HG03521 (cell line): ENCODE measurements around the gene C17orf50.

ENCODE experiments used
- ATAC-seq: cut with Tn5 transposase; IDR thresholded peaks from one replicate; pipeline ENCODE4 v1.9.1; 2021; ENCODE audit warnings: mild to moderate bottlenecking, moderate library complexity; ENCODE audit not compliant: unreplicated experiment

C17orf50 gene

GRCh38 chr17:35760587-35760986 lies at the start of gene C17orf50:
Gene C17orf50 (plus strand): TSS chr17:35760887. CDS start chr17:35760942, 55 bp downstream.
- ATAC-seq: no peak

DNA sequence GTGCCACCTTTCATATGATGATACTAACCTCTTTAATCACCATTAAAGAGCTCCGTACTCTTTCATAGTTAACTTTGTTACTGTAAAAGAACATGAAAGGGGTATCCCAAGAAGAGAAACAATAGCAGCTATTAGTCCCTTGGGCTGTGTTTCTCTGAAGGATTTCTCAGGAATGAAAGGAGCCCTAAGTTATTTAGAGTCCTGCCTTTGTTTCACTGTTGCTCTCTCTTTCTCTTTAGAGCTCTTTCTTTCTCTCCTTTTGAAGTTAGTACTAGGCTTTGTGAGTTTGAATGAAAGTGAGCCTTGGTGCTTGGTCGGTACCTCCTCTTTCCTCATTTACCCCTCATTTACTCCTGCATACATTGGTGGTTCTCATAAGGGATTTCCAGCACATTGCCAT lies 49.7 kb upstream of the C17orf50 start:
- ATAC-seq: no peak

DNA sequence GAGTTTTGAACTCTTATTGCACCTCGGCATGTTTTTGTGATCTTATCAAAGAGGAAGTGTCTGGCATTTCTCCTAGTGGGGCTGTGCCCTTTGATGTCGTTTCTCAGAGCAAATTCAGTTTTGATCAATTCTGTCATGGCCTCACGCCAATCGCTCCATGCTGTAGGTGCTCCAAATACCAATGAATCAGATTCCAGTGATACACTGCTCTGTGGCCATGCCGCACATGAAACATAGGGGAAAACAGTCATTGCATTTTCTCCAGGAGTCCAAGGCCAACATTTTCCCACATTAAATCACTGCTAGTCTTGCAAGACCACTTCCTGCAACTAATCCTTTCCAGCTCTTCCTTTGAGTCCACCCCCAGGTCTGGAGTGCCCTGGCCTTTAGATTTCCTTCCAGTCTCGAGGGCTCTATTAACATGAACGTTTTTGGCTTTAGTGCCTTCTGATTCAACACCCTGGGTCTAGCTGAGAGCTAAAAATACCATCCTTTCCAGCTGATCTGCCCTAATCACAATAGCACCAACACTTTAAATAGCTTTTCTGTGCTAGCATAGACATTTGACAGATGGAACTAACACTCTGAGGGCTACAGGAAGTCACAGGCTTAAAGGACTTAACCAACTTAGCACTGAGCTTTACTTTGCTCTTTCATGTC lies 47.5 kb upstream of the C17orf50 start:
- ATAC-seq: no peak

- no peak for ATAC-seq
Measured at GRCh38 chr17:35714988-35715387, 45.7 kb upstream of the C17orf50 start.

DNA sequence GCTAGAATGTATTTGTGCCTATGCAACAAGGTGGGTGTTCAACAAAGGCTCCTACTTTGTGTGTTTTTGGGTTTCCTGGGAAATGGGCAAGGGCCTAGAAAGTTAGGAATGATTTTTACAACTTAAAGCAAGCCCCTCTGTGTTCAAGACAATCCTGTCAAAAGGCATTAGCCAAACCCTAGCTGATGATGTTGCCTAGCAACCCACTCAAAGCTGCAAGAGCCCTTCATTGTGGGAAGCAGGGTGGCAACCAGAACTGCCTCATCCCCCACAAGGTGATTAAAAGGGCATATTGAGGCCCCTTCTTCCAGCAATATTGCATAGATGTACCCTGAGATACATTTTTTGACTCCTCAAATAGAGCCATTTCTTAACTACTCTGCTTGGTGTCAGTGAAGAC lies 45.3 kb upstream of the C17orf50 start:
- ATAC-seq: no peak

DNA sequence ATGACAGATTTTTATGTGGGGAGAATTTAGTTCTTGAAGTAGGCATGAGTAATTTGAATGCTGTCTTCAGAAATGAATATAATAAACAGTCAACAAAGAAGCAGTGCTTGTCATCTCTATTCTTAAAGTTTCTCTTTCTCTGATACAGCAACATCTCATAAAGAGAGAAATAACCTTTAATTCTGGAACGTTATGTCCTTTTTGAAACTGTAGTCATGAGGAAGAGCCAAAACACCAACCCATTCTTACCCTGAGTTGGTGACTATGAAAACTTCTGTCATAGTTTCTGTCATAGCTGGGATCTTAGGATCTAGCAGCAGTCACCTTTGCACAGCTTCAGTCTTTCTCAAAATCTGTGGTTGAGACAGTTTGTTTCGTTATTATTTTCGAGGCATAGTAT lies 44.5 kb upstream of the C17orf50 start:
- no peak for ATAC-seq

DNA sequence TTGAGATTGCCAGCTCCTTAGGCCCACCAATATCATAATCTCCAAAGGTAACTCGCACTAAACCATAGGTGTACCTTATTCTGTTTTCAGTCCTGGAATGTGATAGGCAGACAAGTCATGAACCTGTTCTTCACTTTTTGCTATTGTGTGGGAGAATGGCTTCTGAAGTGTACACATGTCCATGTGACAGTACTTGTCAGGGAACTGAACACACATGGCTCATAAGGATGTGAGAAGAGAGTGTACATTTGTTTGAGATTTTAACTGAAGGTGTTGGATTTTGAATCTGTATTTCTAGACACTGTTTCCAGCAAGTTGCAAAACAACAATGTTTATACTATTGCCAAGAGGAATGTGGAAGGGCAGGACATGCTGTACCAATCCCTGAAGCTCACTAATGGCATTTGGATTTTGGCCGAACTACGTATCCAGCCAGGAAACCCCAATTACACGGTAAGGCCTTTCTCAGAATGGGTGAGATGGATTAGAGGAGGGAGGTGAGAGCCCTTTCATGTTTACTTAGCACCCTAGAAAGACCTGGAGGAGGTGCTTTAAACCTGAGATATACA lies 43.7 kb upstream of the C17orf50 start:
- no peak for ATAC-seq

DNA sequence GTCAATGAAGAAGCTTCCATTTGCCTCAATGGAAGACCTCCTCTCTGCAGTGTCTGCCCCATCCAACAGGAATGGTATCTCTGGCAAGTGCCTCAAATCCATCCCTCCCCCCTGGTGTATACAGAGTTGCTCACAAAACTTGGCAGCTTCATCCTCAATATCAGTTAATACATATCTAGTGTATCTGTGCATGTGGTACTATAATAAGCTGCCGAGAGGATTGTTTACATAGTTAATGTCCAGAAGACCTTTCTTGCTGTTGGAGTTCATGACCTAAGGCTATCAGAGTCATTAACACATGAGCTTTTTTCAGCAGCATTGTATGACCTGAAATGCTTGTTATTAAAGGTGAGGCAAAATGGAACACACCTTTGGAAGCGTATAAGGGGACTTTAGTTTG lies 43.2 kb upstream of the C17orf50 start:
- no peak for ATAC-seq

DNA sequence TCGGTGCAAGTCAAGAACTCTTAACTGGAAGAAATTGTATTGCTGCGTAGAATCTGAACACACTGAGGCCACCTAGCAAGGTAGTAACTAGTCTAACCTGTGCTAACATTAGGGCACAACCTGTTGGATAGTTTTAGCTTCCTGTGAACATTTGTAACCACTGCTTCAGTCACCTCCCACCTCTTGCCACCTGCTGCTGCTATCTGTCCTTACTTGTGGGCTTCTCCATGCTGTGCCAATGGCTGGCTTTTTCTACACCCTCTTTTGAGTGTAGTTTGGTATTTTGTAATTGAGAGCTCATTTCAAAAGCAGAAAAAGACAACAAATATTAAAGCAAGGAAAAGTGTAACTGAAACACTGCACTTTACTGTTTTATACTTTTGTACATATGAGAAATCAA lies 37.0 kb upstream of the C17orf50 start:
- ATAC-seq: no peak

DNA sequence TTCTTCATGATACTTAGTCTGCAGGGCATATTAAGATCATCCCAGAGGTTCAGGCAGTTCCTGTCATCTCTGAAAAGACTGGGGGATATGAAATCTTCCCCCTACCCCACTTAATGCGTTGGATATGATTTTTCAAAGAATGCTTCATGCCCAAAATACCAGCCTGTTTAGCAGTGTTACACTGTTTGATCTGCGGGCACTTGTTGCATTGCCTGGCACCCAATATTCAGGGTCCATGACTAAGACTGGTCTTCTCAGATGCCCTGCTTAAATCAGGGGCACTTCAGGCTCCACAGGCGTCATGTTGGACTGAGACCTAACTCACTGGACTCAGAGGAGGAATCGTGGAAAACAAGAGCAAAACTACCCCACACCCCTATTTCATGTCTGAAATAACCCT lies 35.6 kb upstream of the C17orf50 start:
- no peak for ATAC-seq

DNA sequence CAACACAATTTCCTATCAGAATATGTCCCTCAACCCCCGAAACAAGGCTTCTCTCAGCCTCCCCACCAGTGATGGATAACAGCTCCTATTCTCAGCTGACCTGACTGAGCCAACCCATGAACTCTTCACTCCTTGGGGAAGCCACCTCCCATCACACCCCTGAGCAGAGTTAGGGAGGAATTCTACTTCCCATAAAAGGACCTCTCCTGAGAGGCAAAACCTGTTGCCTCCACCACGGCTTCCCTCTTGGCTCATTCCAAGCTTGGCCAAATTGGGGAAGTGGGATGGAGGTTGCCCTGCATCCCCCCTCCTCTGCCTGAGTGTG lies 34.9 kb upstream of the C17orf50 start:
- ATAC-seq: no peak

- ATAC-seq: no peak
Measured at GRCh38 chr17:35726127-35726952, 34.3 kb upstream of the C17orf50 start.

- no peak for ATAC-seq
Measured at GRCh38 chr17:35726953-35727460, 33.7 kb upstream of the C17orf50 start.

GRCh38 chr17:35727635-35728034 lies 33.1 kb upstream of the C17orf50 start:
- ATAC-seq: no peak

GRCh38 chr17:35728551-35728950 lies 32.1 kb upstream of the C17orf50 start:
- ATAC-seq: no peak

GRCh38 chr17:35729405-35729833 lies 31.3 kb upstream of the C17orf50 start:
- ATAC-seq: no peak

DNA sequence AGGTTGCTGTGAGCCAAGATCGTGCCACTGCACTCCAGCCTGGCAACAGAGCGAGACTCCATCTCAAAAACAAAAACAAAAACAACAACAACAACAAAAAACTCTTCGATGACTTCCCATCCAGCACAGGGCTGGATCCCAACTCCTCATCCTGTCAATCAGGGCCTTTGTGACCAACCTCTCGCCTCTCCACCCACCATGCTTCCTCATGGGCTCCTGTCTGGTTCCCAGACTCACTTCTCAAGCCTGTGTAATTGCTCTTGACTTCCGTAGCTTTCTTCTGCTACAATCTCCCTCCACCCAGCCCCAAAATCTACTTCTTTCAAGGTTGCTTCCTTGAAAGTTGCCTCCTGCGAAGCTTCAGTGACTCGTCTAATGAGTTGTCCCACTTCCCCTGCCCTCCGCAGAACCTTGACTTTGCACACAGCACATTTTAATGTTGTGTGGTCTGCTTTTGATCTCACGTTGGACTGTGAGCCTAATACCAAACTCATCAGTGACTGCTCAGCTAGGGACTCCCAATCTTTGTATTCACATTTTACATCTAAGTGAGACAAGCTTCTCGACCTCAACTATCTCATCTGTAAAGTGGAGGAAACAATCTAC lies 30.2 kb upstream of the C17orf50 start:
- no peak for ATAC-seq

DNA sequence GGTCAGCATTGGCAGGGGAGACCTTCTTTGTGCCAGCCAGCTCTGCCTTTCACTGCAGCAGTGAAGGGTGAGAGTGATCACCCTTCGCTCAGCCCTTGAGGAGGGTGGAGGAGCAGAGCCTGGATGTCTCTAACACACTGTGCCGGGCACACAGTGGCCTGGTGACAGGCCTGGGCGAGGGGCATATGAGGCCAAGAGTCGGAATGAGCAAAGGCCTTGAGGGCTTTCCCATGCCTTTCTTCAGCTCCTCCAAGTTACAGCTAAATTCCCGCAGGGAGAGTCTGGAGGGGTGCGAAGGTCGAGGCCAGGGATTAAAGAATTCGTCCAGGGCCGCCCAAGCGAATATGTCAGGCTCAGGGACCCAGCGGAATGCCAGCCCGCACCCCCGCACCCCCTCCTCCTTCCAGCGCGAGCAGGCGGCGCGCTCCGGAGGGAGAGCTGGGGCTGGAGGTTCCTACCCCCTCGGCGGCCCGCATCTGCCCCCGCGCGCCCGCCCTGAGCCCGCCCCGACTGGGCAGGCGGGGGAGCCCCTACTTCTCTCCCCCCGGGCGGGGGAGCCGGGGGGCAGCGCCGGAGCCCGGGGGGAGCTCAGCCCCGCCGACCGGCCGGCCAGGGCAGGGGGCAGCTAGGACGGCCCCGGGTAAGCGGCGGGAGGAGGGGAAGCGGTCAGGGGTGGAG lies 29.3 kb upstream of the C17orf50 start, which contains the start of gene RASL10B:
RASL10B (plus strand) TSS at position 401 of the 678 bp plus-strand sequence. CDS start 3,546 bp downstream, outside the sequence.
- no peak for ATAC-seq

DNA sequence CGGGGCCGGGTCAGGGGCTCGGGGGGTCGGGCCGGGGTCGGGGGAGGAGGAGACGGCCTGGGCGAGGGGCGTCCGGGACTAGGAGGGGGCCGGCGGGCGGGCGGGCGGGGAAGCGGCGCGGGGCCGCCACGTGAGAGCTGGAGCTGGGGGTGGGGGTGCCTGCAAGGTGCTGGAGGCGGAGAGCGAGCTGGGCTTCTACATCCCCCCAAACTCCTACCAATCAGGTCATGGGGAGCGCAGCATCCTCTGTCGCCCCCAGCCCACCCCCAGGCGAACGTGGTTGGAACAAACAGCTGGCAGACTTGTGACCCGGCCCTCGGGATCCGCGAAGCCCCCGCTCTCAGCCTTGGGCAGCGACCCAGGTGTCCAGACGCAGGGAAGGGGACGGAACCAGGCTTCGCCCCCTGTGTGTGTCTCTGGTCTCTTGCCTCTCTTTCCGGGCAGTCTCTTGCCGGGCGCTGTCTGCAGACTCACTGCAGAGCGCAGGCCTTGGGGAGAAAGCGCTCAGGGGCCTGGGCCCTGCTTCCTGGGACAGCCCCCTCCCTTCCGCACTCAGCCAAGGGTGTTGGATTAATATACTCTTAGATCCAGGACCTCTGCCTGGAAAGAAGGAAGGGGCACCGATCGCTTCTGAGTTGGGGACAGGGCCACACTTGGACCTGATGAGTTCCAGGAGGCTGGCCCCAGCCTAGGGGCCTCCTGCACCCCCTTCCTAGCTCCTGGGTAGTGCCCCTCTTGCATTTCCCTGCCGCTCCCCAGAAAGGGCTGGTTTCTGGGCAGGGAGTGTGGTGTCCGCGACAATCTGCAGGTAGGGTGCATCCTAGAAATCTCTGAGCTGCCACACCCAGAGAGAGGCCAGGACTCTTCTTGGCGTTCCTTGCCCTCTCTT lies 28.5 kb upstream of the C17orf50 start:
- ATAC-seq: no peak

GRCh38 chr17:35732806-35733136 lies 27.9 kb upstream of the C17orf50 start:
- ATAC-seq: no peak
